OCI-LY1 (cell line): ENCODE results near the gene PYY.

Experiments
- H2AFZ ChIP-seq: fragments of 200-600 bp; sonication (generic), shearing (Covaris generic); 2 replicates; pipeline ENCODE4 v1.6.0; 2014; ENCODE audit warnings: antibody characterized with exemption, mild to moderate bottlenecking, low read length
- H3F3A ChIP-seq: fragments of 200-600 bp; sonication (generic), shearing (Covaris generic); 2 replicates; pipeline ENCODE4 v1.6.0; 2014; ENCODE audit warnings: mild to moderate bottlenecking, antibody characterized with exemption, low read length, moderate library complexity; ENCODE audit not compliant: insufficient read depth
- H3K27ac ChIP-seq: fragments of 200-600 bp; sonication (generic); 2 replicates; pipeline ENCODE4 v1.5.1; 2014; ENCODE audit warnings: low read length, mixed run types, mild to moderate bottlenecking, low read depth; ENCODE audit not compliant: poor library complexity, severe bottlenecking
- H3K27me3 ChIP-seq: fragments of 200-600 bp; sonication (generic); 2 replicates; pipeline ENCODE4 v1.6.0; 2014; ENCODE audit warnings: antibody characterized with exemption, mild to moderate bottlenecking, low read length, moderate library complexity; ENCODE audit not compliant: insufficient read depth
- H3K36me3 ChIP-seq: fragments of 200-600 bp; sonication (generic); 2 replicates; pipeline ENCODE4 v1.6.1; 2014; ENCODE audit warnings: mild to moderate bottlenecking, antibody characterized with exemption, low read length, moderate library complexity, mixed read lengths; ENCODE audit not compliant: insufficient read depth
- H3K4me1 ChIP-seq: fragments of 200-600 bp; sonication (generic); 2 replicates; pipeline ENCODE4 v1.5.1; 2014; ENCODE audit warnings: mild to moderate bottlenecking, low read length, moderate library complexity; ENCODE audit not compliant: insufficient read depth, severe bottlenecking
- H3K4me2 ChIP-seq: fragments of 200-600 bp; sonication (generic), shearing (Covaris generic); 2 replicates; pipeline ENCODE4 v1.6.1; 2014; ENCODE audit warnings: low read length
- H3K4me3 ChIP-seq: fragments of 200-600 bp; sonication (generic); 2 replicates; pipeline ENCODE4 v1.5.1; 2014; ENCODE audit warnings: low read length, low read depth, mild to moderate bottlenecking, mixed read lengths; ENCODE audit not compliant: poor library complexity, severe bottlenecking
- H3K79me2 ChIP-seq: fragments of 200-600 bp; shearing (Covaris generic); 2 replicates; pipeline ENCODE4 v1.6.1; 2016; ENCODE audit warnings: mixed run types, low read length, mixed read lengths; ENCODE audit not compliant: insufficient read depth
- H3K9ac ChIP-seq: fragments of 200-600 bp; sonication (generic), shearing (Covaris generic); 2 replicates; pipeline ENCODE4 v1.6.1; 2014; ENCODE audit warnings: mild to moderate bottlenecking, low read length, mixed read lengths
- H3K9me2 ChIP-seq: fragments of 200-600 bp; sonication (generic), shearing (Covaris generic); 2 replicates; pipeline ENCODE4 v1.6.1; 2014; ENCODE audit warnings: low read depth, mild to moderate bottlenecking, low read length, mixed read lengths
- H3K9me3 ChIP-seq: fragments of 200-600 bp; shearing (Covaris generic); 2 replicates; pipeline ENCODE4 v1.6.1; 2014; ENCODE audit warnings: low read length, mixed read lengths
- H4K20me1 ChIP-seq: fragments of 200-600 bp; sonication (generic), shearing (Covaris generic); 2 replicates; pipeline ENCODE4 v1.6.0; 2016; ENCODE audit warnings: mild to moderate bottlenecking, low read length; ENCODE audit not compliant: insufficient read depth
- EZH2 ChIP-seq: fragments of 200-600 bp; sonication (generic), shearing (Covaris generic); IDR thresholded peaks from 2 replicates; pipeline ENCODE4 v1.8.0; 2017; ENCODE audit warnings: borderline replicate concordance, mixed run types, mild to moderate bottlenecking, antibody characterized with exemption, low read length, moderate library complexity, mixed read lengths
- TF ChIP-seq, protein P1 (sequence below): fragments of 200-600 bp; sonication (generic), shearing (Covaris generic); IDR thresholded peaks from 2 replicates; pipeline ENCODE4 v1.5.1; 2017; ENCODE audit warnings: mild to moderate bottlenecking, antibody characterized with exemption, low read length, moderate library complexity, mixed read lengths

Gene PYY

DNA sequence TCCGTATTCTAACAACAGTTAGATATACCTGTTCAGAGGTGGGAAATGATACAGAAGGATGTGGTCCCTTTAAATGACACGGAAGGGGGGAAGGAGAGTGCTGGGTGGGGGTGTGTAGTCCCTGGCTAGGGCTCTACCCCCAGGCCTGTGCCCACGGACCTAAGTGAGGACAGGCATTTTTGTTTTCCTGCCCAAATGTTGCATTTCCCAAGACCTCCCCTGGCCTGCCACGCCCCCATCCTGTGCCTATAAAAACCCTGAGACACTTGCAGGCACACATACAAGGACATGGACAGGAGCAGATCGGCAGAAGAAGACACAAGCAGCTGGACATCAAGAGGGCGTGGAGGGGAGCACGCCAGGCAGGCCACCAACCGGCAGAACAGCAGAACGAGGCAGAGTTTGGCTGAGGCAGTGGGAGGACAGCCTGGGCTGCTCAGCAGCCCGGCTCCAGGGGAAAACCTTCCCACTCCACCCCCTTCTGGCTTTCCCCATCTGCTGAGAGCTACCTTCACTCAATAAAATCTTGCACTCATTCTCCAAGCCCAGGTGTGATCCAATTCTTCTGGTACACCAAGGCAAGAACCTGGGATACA lies 33.1 kb downstream of the PYY start:
- no peaks in the 10 kb centered on the region; the same call in 1 of the 2 replicates for H3K27me3 ChIP-seq
- no peak overlapping the region for H3K4me2 ChIP-seq
- no peak overlapping the region for H3K9ac ChIP-seq
- H3K4me3 ChIP-seq: no peak overlapping the region
- no peaks in the 10 kb centered on the region for H3K79me2 ChIP-seq
- H3K36me3 ChIP-seq: no peaks in the 10 kb centered on the region
- no peaks in the 10 kb centered on the region for H3K4me1 ChIP-seq
- H3K9me2 ChIP-seq: no peaks in the 10 kb centered on the region
- no peak overlapping the region for H2AFZ ChIP-seq
- no peaks in the 10 kb centered on the region for H4K20me1 ChIP-seq
- no peaks in the 10 kb centered on the region for H3F3A ChIP-seq
- no peak overlapping the region for H3K27ac ChIP-seq
- TF ChIP-seq EZH2: no peak
- TF ChIP-seq, protein P1, sequence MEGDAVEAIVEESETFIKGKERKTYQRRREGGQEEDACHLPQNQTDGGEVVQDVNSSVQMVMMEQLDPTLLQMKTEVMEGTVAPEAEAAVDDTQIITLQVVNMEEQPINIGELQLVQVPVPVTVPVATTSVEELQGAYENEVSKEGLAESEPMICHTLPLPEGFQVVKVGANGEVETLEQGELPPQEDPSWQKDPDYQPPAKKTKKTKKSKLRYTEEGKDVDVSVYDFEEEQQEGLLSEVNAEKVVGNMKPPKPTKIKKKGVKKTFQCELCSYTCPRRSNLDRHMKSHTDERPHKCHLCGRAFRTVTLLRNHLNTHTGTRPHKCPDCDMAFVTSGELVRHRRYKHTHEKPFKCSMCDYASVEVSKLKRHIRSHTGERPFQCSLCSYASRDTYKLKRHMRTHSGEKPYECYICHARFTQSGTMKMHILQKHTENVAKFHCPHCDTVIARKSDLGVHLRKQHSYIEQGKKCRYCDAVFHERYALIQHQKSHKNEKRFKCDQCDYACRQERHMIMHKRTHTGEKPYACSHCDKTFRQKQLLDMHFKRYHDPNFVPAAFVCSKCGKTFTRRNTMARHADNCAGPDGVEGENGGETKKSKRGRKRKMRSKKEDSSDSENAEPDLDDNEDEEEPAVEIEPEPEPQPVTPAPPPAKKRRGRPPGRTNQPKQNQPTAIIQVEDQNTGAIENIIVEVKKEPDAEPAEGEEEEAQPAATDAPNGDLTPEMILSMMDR: no peak
- no peaks in the 10 kb centered on the region for H3K9me3 ChIP-seq

DNA sequence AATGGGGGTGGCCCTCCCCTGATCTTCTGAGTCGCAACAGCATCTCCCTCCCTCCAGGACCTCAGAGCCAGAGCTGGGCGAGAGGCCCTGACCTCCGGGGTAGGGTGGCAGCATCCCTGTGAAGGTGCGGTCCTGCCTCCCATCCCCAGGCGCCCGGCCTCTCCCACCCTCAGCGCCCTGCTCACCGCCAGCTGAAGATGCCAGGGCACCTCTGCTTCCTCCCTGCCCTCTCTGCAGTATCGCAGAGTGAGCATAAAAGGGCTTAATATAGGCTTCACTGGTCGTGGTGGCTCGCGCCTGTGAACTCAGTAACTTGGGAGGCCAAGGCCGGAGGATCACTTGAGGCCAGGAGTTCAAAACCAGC lies 35.7 kb downstream of the PYY start:
- no peaks in the 10 kb centered on the region for H3K9me2 ChIP-seq
- H3K27me3 ChIP-seq: no peaks in the 10 kb centered on the region; the same call in 1 of the 2 replicates
- no peak overlapping the region for H3K27ac ChIP-seq
- H3K36me3 ChIP-seq: no peaks in the 10 kb centered on the region
- H3F3A ChIP-seq: no peaks in the 10 kb centered on the region
- TF ChIP-seq EZH2: no peak
- TF ChIP-seq, protein P1: no peak
- no peaks in the 10 kb centered on the region for H4K20me1 ChIP-seq
- no peak overlapping the region for H3K9ac ChIP-seq
- H3K9me3 ChIP-seq: no peaks in the 10 kb centered on the region
- H3K4me1 ChIP-seq: no peaks in the 10 kb centered on the region
- no peaks in the 10 kb centered on the region for H3K79me2 ChIP-seq
- no peak overlapping the region for H3K4me2 ChIP-seq
- H2AFZ ChIP-seq: no peak overlapping the region
- no peak overlapping the region for H3K4me3 ChIP-seq

DNA sequence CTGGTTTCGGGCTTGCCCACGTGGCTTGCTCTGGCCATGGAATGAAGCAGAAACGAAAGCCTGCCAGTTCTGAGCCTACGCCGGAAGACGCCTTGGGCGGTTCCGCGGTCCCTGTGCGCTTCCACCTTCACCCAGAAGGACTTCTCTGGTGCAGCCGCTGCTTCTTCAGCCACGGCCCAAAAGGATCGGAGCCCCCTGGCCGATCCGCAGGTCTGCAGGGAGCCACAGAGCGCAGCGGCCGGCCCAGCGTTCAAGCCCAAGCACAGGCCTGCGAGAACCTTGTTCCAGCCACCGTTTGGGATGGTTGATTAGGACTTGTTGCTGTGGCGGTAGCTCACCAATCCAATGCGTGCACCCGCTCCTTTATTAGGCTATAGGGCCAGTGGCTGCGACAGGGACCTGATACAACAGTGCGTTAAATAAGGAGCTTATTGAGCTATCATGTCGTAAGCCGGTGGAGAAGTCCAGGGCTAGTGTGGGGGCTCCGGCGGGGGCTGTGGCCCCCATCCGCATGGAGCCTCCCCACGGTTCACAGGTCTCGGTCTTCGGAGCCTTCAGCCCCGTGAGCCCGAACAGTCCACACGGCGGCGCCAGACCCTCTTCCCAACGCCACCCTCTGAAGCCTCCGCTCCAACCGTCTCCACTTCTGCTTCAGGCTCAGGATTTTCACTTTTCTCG lies 36.3 kb downstream of the PYY start:
- H3K9me3 ChIP-seq: no peaks in the 10 kb centered on the region

More for the DNA sequence above, 36.3 kb downstream of the PYY start:
- H3K4me2 ChIP-seq: no peak overlapping the region
- no peaks in the 10 kb centered on the region for H3F3A ChIP-seq
- H3K9me2 ChIP-seq: no peaks in the 10 kb centered on the region
- H3K27me3 ChIP-seq: no peaks in the 10 kb centered on the region; the same call in 1 of the 2 replicates
- no peak overlapping the region for H3K9ac ChIP-seq
- no peaks in the 10 kb centered on the region for H3K4me1 ChIP-seq
- H3K36me3 ChIP-seq: no peaks in the 10 kb centered on the region
- no peaks in the 10 kb centered on the region for H3K79me2 ChIP-seq
- no peak overlapping the region for H2AFZ ChIP-seq
- TF ChIP-seq, protein P1: peak; percentile 5; the same call in 1 of the 2 replicates
- no peak for TF ChIP-seq EZH2
- H3K27ac ChIP-seq: no peak overlapping the region
- no peak overlapping the region for H3K4me3 ChIP-seq
- no peaks in the 10 kb centered on the region for H4K20me1 ChIP-seq
